Subcutaneous abdominal adipose tissue (tissue), 5 donors: ENCODE data around the gene CDKN1C.
"Not testable (repeated sequence)": the region's sequence is repeated elsewhere in the genome, so short reads cannot be mapped to it uniquely, and the experiment has no call there.

Experiments
- H3K27ac ChIP-seq: one replicate; pipeline ENCODE4 v1.7.0; 2013; ENCODE audit warnings: low read depth, mild to moderate bottlenecking, inconsistent platforms, low read length, moderate library complexity
- H3K27me3 ChIP-seq, 5 donors: one replicate each; pipeline ENCODE4 v1.7.0; 2013; ENCODE audit warnings: low read length in 5 of 5, inconsistent platforms in 1 of 5; ENCODE audit not compliant: control insufficient read depth in 5 of 5, insufficient read depth in 4 of 5
- H3K36me3 ChIP-seq, 5 donors: one replicate each; pipeline ENCODE4 v1.7.0; 2013; ENCODE audit warnings: low read length in 5 of 5; ENCODE audit not compliant: control insufficient read depth in 5 of 5, insufficient read depth in 5 of 5
- H3K4me1 ChIP-seq, 5 donors: one replicate each; pipeline ENCODE4 v1.7.0; 2013; ENCODE audit warnings: low read length in 5 of 5, mild to moderate bottlenecking in 3 of 5, moderate library complexity in 1 of 5; ENCODE audit not compliant: control insufficient read depth in 5 of 5, insufficient read depth in 5 of 5
- H3K4me3 ChIP-seq, 5 donors: one replicate each; pipeline ENCODE4 v1.7.0; 2013; ENCODE audit warnings: low read length in 5 of 5, low read depth in 1 of 5
- H3K9ac ChIP-seq, 5 donors: one replicate each; pipeline ENCODE4 v1.7.0; 2013; ENCODE audit warnings: low read length in 5 of 5, mild to moderate bottlenecking in 4 of 5, moderate library complexity in 3 of 5
- H3K9me3 ChIP-seq, 5 donors: one replicate each; pipeline ENCODE4 v1.7.0; 2013; ENCODE audit warnings: low read length in 5 of 5; ENCODE audit not compliant: control insufficient read depth in 5 of 5
- donor health status: healthy.
- donor health status: healthy.
- donor health status: healthy.
- donor health status: healthy.
- donor health status: healthy.

Gene CDKN1C

DNA sequence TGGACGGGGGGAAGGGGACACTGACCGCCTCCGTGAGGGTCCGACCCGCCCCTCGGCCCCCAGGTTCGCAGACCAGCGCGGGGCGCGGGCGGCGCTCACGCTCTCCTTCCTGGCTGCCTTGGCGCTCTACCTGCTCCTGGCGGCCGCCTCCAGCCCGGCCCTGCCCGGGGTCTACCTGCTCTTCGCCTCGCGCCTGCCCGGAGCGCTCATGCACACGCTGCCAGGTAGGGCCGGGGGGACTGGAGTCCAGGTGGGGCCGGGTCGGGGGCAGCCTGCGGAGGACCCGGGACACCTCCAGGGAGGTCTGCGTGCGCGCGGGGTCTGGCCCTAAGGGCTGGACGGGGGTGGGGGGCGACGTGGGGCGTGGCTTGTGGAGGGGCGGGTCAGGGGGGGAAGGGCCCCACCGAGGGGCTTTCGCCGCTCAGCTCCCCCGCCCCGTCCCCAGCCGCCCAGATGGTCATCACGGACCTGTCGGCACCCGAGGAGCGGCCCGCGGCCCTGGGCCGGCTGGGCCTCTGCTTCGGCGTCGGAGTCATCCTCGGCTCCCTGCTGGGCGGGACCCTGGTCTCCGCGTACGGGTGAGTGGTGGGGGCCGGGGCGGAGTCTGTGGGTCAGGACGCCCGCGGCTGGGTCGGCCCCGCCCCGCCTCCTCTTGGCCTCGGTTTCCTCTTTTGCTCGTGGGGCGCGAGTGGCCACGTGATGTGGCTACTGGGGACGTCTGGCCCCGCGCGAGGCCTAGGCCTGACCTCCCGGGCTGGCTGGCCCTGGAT, 23.7 kb upstream of the CDKN1C start:
- Histone ChIP-seq H3K27me3 (peaks cover 3 to 22% (median 9%) of the 10 kb centered on the region in 5 donors), H3K4me1 (peaks cover 0 to 5% (median 2%) of the 10 kb centered on the region in 5 donors), H3K27ac (no peak overlapping the region), H3K9ac (peak overlapping the region in 1 of 5 donors; percentile 14), H3K4me3 (no peak overlapping the region), H3K9me3 (peaks cover 0 to 5% (median 3%) of the 10 kb centered on the region in 5 donors), H3K36me3 (no peaks in the 10 kb centered on the region)

DNA sequence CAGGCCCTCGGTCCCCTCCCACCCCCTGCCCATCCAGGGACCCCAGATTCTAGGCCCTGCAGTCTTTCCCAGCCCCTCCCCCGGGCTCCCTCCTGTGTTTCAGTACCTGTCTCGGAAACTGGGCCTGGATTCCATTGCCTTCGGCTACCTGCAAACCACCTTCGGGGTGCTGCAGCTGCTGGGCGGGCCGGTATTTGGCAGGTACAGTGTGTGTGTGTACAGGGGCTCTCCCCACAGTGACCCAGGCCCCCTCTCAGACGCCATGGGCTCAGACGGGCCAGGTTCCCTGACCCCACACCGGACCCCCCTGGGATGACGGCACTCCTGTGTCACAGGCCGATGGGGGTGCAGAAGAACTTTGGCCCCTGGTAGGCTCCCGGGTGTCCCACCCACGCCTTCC, 22.6 kb upstream of the CDKN1C start:
- Histone ChIP-seq H3K9ac (no peak overlapping the region), H3K27me3 (peaks cover 3 to 20% (median 9%) of the 10 kb centered on the region in 5 donors), H3K9me3 (peaks cover 0 to 5% (median 3%) of the 10 kb centered on the region in 5 donors), H3K4me3 (no peak overlapping the region), H3K4me1 (peaks cover 0 to 11% (median 5%) of the 10 kb centered on the region in 5 donors), H3K27ac (no peak overlapping the region), H3K36me3 (no peaks in the 10 kb centered on the region)

DNA sequence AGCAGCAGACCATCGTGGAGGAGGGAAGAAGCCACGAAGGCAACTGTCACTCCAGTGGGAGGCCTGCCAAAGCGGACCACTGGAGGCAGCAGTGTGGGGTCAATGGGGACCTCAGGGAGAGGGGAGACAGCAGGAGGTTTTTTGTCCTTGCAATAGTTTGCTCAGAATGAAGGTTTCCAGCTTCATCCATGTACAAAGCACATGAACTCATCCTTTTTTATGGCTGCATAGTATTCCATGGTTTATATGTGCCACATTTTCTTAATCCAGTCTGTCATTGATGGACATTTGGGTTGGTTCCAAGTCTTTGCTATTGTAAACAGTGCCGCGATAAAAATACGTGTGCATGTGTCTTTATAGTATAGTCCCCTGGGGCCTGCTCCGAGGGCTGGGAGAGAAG, 19.7 kb upstream of the CDKN1C start:
- peaks cover 3 to 20% (median 9%) of the 10 kb centered on the region in 5 donors for H3K27me3 ChIP-seq
- not testable (repeated sequence) for H3K9me3 ChIP-seq, H3K36me3 ChIP-seq, H3K9ac ChIP-seq, H3K4me3 ChIP-seq, H3K27ac ChIP-seq
- peaks cover 0 to 31% (median 22%) of the 10 kb centered on the region in 5 donors for H3K4me1 ChIP-seq

DNA sequence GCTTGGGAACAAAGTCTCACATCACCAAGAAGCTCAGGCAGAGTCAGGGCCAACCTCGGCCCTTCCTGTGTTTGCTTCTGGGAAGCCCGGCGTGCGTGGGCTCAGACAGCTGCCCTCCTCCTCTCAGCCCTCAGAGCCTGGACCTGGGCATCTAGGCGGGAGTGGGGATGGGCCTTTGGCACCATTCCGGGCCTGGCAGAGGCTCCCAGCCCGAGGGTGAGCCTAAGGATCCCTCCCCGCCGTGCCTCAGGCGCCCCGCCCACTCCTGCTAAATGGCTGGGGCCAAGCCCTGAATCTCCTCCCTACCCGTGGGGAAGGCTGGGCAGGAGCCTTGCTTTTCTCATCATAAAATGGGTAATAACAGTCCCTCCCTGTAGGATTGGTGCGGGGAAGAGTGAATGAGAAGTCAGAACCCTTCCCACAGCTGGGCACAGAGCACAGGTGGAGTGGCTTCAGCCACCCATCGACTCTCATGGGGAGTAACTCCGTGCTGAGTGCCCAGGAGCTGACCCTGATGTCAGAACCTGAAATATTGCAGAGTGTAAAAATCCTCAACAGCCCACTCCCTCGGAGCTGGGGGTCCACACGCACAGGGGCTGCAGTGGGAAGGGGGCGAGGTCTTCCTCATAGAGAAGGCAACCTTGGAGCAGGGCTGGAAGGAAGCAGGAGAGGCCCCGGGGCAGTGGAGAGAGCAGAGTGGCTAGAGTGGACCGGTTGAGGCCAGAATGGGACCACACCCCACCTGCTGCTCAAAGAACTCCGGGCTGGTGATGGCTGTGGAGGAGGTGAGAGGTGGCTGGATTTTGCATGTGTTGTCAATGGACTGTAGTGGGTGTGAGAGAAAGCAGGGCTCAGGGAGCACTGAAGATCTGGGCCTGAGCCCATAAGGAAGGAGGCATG, 18.8 kb upstream of the CDKN1C start:
- Histone ChIP-seq H3K4me3 (no peak overlapping the region), H3K27me3 (peaks cover 3 to 16% (median 9%) of the 10 kb centered on the region in 5 donors), H3K4me1 (peaks cover 0 to 35% (median 28%) of the 10 kb centered on the region in 5 donors), H3K36me3 (no peaks in the 10 kb centered on the region), H3K9ac (no peak overlapping the region), H3K27ac (no peak overlapping the region), H3K9me3 (peaks cover 0 to 5% (median 3%) of the 10 kb centered on the region in 5 donors)

DNA sequence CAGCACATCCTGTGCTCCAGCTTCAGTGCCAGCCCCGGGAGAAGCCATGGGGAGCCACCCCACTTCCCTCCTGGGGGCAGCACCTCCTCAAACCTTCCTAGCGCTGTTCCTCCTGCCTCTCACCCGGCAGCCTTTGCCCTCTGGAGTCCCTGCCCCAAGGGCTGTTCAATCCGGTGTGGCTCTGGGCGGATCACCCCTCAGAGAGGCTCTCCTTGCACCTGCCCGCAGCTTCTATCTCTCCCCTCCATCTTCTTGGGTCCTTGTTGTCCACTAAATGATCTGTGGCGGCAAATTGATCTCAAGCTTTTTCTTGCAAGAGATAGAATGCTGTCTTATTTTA, 18.1 kb upstream of the CDKN1C start:
- no peak overlapping the region for H3K4me3 ChIP-seq
- peaks cover 2 to 15% (median 6%) of the 10 kb centered on the region in 5 donors for H3K27me3 ChIP-seq
- peaks cover 0 to 5% (median 3%) of the 10 kb centered on the region in 5 donors for H3K9me3 ChIP-seq
- no peak overlapping the region for H3K27ac ChIP-seq
- H3K4me1 ChIP-seq = peaks cover 0 to 42% (median 35%) of the 10 kb centered on the region in 5 donors
- no peak overlapping the region for H3K9ac ChIP-seq
- H3K36me3 ChIP-seq = no peaks in the 10 kb centered on the region

DNA sequence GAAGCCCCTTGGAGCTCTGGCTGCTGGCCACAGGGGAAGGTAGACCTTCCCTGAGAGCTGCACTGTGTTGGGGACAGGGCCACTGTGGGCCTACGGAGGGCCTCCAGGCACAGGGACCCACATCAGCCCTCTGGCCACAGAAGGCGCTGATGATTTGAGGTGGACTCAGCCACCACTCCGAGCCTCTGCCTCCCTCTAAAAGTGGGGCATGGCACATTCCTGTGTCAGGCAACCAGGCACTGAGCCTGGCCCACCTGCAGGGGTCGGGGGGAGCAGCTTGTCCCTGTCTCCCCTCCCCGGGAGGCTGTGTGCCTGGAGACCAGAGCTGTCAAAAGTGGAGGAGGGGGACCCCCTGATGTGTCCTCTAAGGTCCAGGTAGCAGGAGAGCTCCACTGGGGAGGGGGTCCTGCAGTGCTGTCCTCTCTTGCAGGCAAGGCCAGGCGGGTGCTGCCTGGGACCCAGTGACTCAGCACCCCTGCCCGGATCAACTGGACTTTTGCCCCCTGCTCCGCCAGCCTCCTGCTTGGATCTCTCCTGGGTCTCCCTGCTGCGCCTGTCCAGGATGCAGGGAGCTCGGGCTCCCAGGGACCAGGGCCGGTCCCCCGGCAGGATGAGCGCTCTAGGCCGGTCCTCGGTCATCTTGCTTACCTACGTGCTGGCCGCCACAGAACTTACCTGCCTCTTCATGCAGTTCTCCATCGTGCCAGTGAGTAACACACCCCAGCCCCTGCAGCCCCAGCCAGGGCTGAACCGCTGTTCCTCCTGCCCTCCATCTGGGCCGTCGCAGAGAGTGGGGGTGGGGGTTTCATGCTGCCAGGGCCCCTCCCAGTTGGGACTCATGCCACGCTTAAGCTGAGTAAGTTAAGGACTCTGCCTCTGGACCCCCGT, 17.5 kb upstream of the CDKN1C start:
- peaks cover 0 to 48% (median 41%) of the 10 kb centered on the region in 5 donors for H3K4me1 ChIP-seq
- H3K36me3 ChIP-seq = no peaks in the 10 kb centered on the region
- H3K4me3 ChIP-seq = peak overlapping the region in 4 of 5 donors; percentile 59 to 80 (median 60)
- peak overlapping the region in 2 of 5 donors; percentile 4 to 69 for H3K9ac ChIP-seq
- H3K27me3 ChIP-seq = peaks cover 0 to 11% (median 1%) of the 10 kb centered on the region in 5 donors
- H3K9me3 ChIP-seq = peaks cover 0 to 5% (median 3%) of the 10 kb centered on the region in 5 donors
- H3K27ac ChIP-seq = no peak overlapping the region

DNA sequence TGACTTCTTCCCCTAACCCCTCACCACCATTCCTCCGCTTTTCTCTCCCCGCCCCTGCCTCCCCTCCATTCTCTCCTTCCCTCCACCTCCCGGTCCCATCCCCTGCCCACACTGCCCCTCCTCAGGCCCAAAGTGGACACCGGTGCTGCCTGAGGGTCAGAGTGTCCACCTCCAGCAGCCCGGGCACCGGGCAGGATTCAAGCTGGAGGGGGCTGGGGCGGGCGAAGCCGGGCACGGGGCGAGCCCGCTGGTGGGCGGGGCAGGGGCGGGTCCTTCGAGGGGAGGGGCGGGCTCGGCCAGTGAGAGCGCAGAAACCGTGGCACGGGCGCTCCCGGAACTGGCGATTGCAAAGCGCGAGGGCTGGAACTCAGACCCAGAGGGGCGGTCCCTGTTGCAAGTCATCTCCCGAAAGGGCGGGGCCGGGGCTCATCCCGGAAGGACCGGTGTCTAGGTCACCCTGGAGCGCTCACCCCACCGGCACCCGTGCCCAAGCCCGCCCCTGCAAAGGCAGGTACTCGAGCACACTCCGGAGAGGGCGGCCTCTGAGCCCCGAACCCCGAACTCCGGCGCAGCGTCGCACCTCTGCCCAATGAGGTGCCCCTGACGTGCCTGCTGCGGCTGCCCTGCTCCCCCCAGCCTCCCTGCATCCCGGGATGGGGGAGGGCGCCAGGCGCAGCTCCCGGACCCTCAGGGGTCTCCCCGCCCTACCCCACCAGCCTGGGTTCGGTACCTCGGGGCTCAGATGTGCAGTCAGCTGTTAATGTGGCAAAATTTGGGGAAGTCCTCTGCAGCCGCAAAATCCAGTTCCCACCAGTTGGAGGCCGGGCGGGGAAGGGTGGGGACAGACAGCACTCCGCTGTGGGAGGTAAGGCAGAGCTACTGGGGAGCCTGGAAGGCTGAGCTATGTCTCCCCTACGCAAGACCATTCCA, 16.5 kb upstream of the CDKN1C start:
- Histone ChIP-seq H3K27ac (no peak overlapping the region), H3K27me3 (peaks cover 0 to 5% (median 0%) of the 10 kb centered on the region in 5 donors), H3K36me3 (no peaks in the 10 kb centered on the region), H3K9ac (peak overlapping the region in 3 of 5 donors; percentile 37 to 77 (median 53)), H3K9me3 (peaks cover 0 to 1% (median under 1%) of the 10 kb centered on the region in 5 donors), H3K4me3 (peak overlapping the region; percentile 59 to 80 (median 61)), H3K4me1 (peaks cover 0 to 57% (median 44%) of the 10 kb centered on the region in 5 donors)

DNA sequence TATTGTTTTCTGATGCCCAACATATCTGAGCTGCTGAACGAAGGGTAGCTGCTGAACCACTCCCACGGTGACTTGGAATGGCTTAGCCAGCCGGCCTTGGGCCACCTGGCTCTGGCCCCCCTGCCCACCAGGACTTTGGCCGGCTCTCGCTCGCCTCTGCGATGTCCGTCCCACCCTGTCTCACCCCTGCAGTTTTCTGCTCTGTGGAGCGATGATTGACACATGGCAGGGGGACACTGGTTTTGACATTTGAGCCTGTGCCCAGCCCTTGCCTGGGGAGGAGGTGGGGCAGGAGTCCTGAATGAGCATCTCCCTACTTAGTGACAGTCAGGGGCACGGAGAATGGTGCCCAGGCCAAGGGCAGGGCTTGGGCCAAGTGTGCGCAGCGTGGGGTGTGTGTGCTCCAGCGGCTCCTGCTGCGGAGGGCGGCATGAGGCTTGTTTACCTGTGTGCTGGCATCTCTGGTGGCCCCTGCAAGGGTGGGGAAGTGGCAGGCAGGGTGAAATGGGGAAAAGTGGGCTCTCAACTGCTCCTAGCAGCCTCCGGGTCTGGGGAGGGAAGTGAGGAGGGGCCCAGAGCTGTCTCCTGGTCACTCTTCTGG, 15.7 kb upstream of the CDKN1C start:
- peaks cover 0 to 3% (median 0%) of the 10 kb centered on the region in 5 donors for H3K27me3 ChIP-seq
- peaks cover 0 to 58% (median 44%) of the 10 kb centered on the region in 5 donors for H3K4me1 ChIP-seq
- no peaks in the 10 kb centered on the region for H3K9me3 ChIP-seq
- H3K27ac ChIP-seq = no peak overlapping the region
- peak overlapping the region; percentile 39 to 80 (median 52) for H3K4me3 ChIP-seq
- peak overlapping the region in 2 of 5 donors; percentile 37 to 77 for H3K9ac ChIP-seq
- H3K36me3 ChIP-seq = no peaks in the 10 kb centered on the region
